Stimulated activated CD4-positive, alpha-beta T cell treated with anti-CD3 and anti-CD28 coated beads, Interleukin-15, amount 100 ng/mL, for 1 hour (primary cell): ENCODE results near the gene CDK5R1.

ENCODE experiments used
- DNase-seq, 2 donors: peaks; one replicate each; pipeline ENCODE4 v3.0.0-alpha.2; 2020; ENCODE audit warnings: low read depth in 1 of 2, low spot score in 1 of 2

CDK5R1 gene

GRCh38 chr17:32470405-32471167 is 16.2 kb upstream of the CDK5R1 start:
- no peak for DNase-seq

- DNase-seq = no peak
Observed at GRCh38 chr17:32471652-32472051, 15.1 kb upstream of the CDK5R1 start.

GRCh38 chr17:32475258-32475657 is 11.5 kb upstream of the CDK5R1 start:
- DNase-seq = no peak

- no peak for DNase-seq
Observed at GRCh38 chr17:32477220-32477619, 9.6 kb upstream of the CDK5R1 start.

GRCh38 chr17:32479074-32479617 is 7.6 kb upstream of the CDK5R1 start:
- DNase-seq = no peak

GRCh38 chr17:32481193-32481592 is 5.6 kb upstream of the CDK5R1 start:
- no peak for DNase-seq

- no peak for DNase-seq
Observed at GRCh38 chr17:32482568-32483320, 4.0 kb upstream of the CDK5R1 start.

- DNase-seq = no peak
Observed at GRCh38 chr17:32483451-32484019, 3.3 kb upstream of the CDK5R1 start.

- no peak for DNase-seq
Observed at GRCh38 chr17:32484041-32484461, 2.7 kb upstream of the CDK5R1 start.

GRCh38 chr17:32484628-32485027 is 2.2 kb upstream of the CDK5R1 start:
- no peak for DNase-seq

GRCh38 chr17:32485261-32486110 is 1.3 kb upstream of the CDK5R1 start:
- no peak for DNase-seq

- peak; percentile 51 to 62 for DNase-seq
Observed at GRCh38 chr17:32486111-32486700, 587 bp upstream of the CDK5R1 start.

- DNase-seq = no peak
Observed at GRCh38 chr17:32487473-32488176, 832 bp downstream of the CDK5R1 start.

GRCh38 chr17:32488177-32488542 is 1.4 kb downstream of the CDK5R1 start:
- no peak for DNase-seq

GRCh38 chr17:32488604-32489180 is 1.9 kb downstream of the CDK5R1 start:
- no peak for DNase-seq

GRCh38 chr17:32489320-32490100 is 2.7 kb downstream of the CDK5R1 start:
- DNase-seq = no peak

GRCh38 chr17:32490101-32490482 is 3.3 kb downstream of the CDK5R1 start:
- no peak for DNase-seq

- no peak for DNase-seq
Observed at GRCh38 chr17:32491371-32492263, 4.8 kb downstream of the CDK5R1 start.
